ENCODE data around the gene CHST11.
"Not testable (repeated sequence)": the region's sequence is repeated elsewhere in the genome, so short reads cannot be mapped to it uniquely, and the experiment has no call there.

The CHST11 gene

DNA sequence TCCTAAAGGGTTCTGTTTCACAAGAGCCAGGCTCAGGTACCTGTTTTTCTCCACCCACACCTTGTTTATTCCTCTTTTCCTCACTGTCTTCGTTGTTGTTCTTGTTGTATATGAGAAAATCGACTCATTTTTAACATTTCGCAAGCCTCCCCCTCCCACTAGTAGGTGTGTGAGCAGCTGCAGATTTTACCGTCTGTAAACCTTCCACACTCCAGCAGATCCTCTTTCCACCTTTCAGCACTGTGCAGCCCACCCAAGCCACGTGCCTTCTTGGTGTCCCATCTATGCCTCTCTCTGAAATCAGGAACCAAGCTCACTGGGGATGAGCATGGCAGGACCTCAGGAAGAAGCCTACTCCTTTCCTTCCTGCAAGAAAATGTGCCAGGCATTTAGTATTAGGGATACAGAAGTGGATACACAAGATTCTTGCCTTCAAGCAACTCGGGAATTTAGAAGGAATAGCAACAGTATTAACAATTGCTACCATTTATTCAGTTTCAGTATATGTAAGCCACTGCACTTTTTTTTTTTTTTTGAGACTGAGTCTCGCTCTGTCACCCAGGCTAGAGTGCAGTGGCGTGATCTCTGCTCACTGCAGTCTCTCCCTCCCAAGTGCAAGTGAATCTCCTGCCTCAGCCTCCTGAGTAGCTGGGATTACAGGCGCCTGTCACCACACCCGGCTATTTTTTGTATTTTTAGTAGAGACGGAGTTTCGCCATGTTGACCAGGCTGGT is 113.6 kb downstream of the CHST11 start:
- Histone ChIP-seq H3K9me3 (ENCODE audit: low read depth, low read length) (no peaks in the 10 kb centered on the region), H3K27ac (no peak overlapping the region), H3K36me3 (ENCODE audit: insufficient read depth, low read length) (no peaks in the 10 kb centered on the region), H3K4me3 (no peak overlapping the region), H3K9ac (ENCODE audit: insufficient read length) (no peak overlapping the region)
- TF ChIP-seq EZH2 (IDR thresholded peaks at IDR 0.05) (no peak), FOXP2 (optimal IDR thresholded peaks at IDR 0.05; ENCODE audit: control extremely low read depth, extremely low read length, insufficient read depth) (no peak), POLR2AphosphoS5 (IDR thresholded peaks at IDR 0.05; ENCODE audit: borderline replicate concordance, low read depth, low read length) (no peak)
- no peak for DNase-seq (ENCODE audit: low read depth, low spot score)

- no peaks in the 10 kb centered on the region for H3K36me3 ChIP-seq (ENCODE audit: insufficient read depth, low read length)
- H3K9ac ChIP-seq (ENCODE audit: insufficient read length), result no peak overlapping the region
- no peaks in the 10 kb centered on the region for H3K9me3 ChIP-seq (ENCODE audit: low read depth, low read length)
- DNase-seq (ENCODE audit: low read depth, low spot score), result no peak
- TF ChIP-seq POLR2AphosphoS5 (IDR thresholded peaks at IDR 0.05; ENCODE audit: borderline replicate concordance, low read depth, low read length) (no peak), FOXP2 (optimal IDR thresholded peaks at IDR 0.05; ENCODE audit: control extremely low read depth, extremely low read length, insufficient read depth) (no peak)
- no peak overlapping the region for H3K4me3 ChIP-seq
- H3K27ac ChIP-seq, result no peak overlapping the region
Measured at GRCh38 chr12:104571328-104571727, 114.6 kb downstream of the CHST11 start.

- not testable (repeated sequence) for DNase-seq (ENCODE audit: low read depth, low spot score); H3K9ac ChIP-seq (ENCODE audit: insufficient read length); H3K36me3 ChIP-seq (ENCODE audit: insufficient read depth, low read length); H3K27ac ChIP-seq; H3K9me3 ChIP-seq (ENCODE audit: low read depth, low read length); H3K4me3 ChIP-seq
Measured at GRCh38 chr12:104574353-104574752, 117.6 kb downstream of the CHST11 start.

DNA sequence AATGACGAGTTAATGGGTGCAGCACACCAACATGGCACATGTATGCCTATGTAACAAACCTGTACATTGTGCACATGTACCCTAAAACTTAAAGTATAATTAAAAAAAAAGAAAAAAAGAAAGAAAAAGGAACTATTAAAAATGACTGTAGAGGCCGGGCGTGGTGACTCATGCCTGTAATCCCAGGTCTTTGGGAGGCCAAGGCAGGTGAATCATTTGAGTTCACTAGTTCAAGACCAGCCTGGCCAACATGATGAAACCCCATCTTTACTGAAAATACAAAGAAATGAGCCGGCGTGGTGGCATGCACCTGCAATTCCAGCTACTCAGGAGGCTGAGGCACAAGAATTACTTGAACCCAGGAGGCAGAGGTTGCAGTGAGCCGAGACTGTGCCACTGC is 118.0 kb downstream of the CHST11 start:
- DNase-seq (ENCODE audit: low read depth, low spot score); H3K27ac ChIP-seq; H3K36me3 ChIP-seq (ENCODE audit: insufficient read depth, low read length); H3K9ac ChIP-seq (ENCODE audit: insufficient read length); H3K9me3 ChIP-seq (ENCODE audit: low read depth, low read length); H3K4me3 ChIP-seq: not testable (repeated sequence)

DNA sequence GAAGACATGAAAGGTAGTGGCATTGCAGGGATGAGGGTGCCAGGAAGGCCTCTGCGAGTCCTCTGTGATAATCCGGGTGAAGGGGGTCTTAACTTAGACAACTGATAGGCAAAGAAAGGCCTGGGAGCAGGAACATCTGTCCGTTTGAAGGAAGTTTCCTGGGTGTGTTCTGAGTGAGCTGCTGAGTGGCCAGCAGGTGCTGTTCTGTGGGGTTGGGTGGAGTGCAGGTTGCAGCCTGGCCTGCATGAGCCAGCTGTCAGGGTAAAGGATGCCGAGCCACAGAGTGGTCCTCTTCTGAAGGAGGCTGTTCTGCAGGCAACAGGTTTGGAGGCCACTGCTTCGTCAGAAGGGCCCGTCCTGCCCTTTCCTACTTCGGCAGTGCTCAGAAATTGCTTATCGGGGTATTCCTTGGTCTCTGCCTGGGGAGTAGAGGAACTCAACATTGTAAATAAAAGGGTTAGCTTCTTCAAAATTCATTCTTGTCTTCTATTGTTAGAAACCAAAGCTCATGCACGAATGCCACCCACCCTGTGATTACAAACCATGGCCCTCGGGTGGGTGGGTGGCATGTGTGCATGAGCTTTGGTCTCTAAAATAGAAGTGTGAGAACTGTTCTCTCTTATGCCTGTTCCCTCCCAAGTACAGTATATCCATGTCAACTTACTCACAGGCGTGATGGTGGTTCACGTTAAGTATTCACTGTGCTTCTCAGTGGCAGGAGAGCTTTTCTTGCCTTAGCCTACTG is 118.9 kb downstream of the CHST11 start:
- Histone ChIP-seq H3K9me3 (ENCODE audit: low read depth, low read length) (no peaks in the 10 kb centered on the region), H3K9ac (ENCODE audit: insufficient read length) (no peak overlapping the region), H3K27ac (no peak overlapping the region), H3K36me3 (ENCODE audit: insufficient read depth, low read length) (no peaks in the 10 kb centered on the region), H3K4me3 (no peak overlapping the region)
- no peak for DNase-seq (ENCODE audit: low read depth, low spot score)
- no peak for TF ChIP-seq POLR2AphosphoS5 (IDR thresholded peaks at IDR 0.05; ENCODE audit: borderline replicate concordance, low read depth, low read length)
- TF ChIP-seq EZH2 (IDR thresholded peaks at IDR 0.05), result no peak
- TF ChIP-seq FOXP2 (optimal IDR thresholded peaks at IDR 0.05; ENCODE audit: control extremely low read depth, extremely low read length, insufficient read depth), result no peak

- no peak for DNase-seq (ENCODE audit: low read depth, low spot score)
- Histone ChIP-seq H3K4me3 (no peak overlapping the region), H3K9ac (ENCODE audit: insufficient read length) (no peak overlapping the region), H3K36me3 (ENCODE audit: insufficient read depth, low read length) (no peaks in the 10 kb centered on the region), H3K9me3 (ENCODE audit: low read depth, low read length) (no peaks in the 10 kb centered on the region), H3K27ac (no peak overlapping the region)
- no peak for TF ChIP-seq EZH2 (IDR thresholded peaks at IDR 0.05)
- TF ChIP-seq FOXP2 (optimal IDR thresholded peaks at IDR 0.05; ENCODE audit: control extremely low read depth, extremely low read length, insufficient read depth), result no peak
- TF ChIP-seq POLR2AphosphoS5 (IDR thresholded peaks at IDR 0.05; ENCODE audit: borderline replicate concordance, low read depth, low read length), result no peak
Measured at GRCh38 chr12:104576187-104576778, 119.5 kb downstream of the CHST11 start.

- Histone ChIP-seq H3K4me3 (no peak overlapping the region), H3K36me3 (ENCODE audit: insufficient read depth, low read length) (no peaks in the 10 kb centered on the region), H3K9me3 (ENCODE audit: low read depth, low read length) (no peaks in the 10 kb centered on the region), H3K27ac (no peak overlapping the region), H3K9ac (ENCODE audit: insufficient read length) (no peak overlapping the region)
- no peak for DNase-seq (ENCODE audit: low read depth, low spot score)
- TF ChIP-seq EZH2 (IDR thresholded peaks at IDR 0.05) (no peak), FOXP2 (optimal IDR thresholded peaks at IDR 0.05; ENCODE audit: control extremely low read depth, extremely low read length, insufficient read depth) (no peak), POLR2AphosphoS5 (IDR thresholded peaks at IDR 0.05; ENCODE audit: borderline replicate concordance, low read depth, low read length) (no peak)
Measured at GRCh38 chr12:104576980-104577580, 120.3 kb downstream of the CHST11 start.

DNA sequence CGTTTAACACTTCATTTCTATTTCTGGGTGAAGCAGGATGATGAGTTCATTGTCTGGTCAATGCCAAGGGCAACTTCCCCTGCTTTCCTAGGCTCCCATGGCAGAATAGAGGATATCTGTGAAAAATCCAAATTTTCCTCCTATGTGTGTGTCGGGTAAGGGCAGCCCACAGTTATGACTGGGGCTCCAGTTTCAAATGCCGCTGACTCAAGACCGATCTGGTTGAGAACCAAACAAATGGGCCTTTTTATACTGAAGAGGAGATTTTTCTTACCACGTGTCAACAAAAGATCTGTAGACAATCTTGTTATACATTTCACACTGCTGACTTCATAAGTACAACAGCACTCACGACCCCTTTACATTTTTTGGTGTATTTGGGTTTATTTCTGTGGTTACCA is 120.8 kb downstream of the CHST11 start:
- no peak for DNase-seq (ENCODE audit: low read depth, low spot score)
- no peak overlapping the region for H3K27ac ChIP-seq
- no peak for TF ChIP-seq POLR2AphosphoS5 (IDR thresholded peaks at IDR 0.05; ENCODE audit: borderline replicate concordance, low read depth, low read length)
- TF ChIP-seq FOXP2 (optimal IDR thresholded peaks at IDR 0.05; ENCODE audit: control extremely low read depth, extremely low read length, insufficient read depth), result no peak
- TF ChIP-seq EZH2 (IDR thresholded peaks at IDR 0.05), result no peak
- H3K9me3 ChIP-seq (ENCODE audit: low read depth, low read length), result no peaks in the 10 kb centered on the region
- H3K4me3 ChIP-seq, result no peak overlapping the region
- no peak overlapping the region for H3K9ac ChIP-seq (ENCODE audit: insufficient read length)
- H3K36me3 ChIP-seq (ENCODE audit: insufficient read depth, low read length), result no peaks in the 10 kb centered on the region
